ENCODE measurements around the gene FIG4.

The FIG4 gene

GRCh38 chr6:109820706-109821350, 129.7 kb downstream of the FIG4 start:
- no peak for ATAC-seq
- TF ChIP-seq TOX (CRISPR knock-in tag; IDR thresholded peaks at IDR 0.05; ENCODE audit: borderline replicate concordance) (no peak), ZNF565 (CRISPR knock-in tag; conservative IDR thresholded peaks at IDR 0.05; ENCODE audit: low read depth) (no peak), RARB (CRISPR knock-in tag; IDR thresholded peaks at IDR 0.05) (no peak), ZNF70 (CRISPR knock-in tag; IDR thresholded peaks at IDR 0.05) (no peak), GLIS3 (CRISPR knock-in tag; IDR thresholded peaks at IDR 0.05) (no peak), ZC3H10 (CRISPR knock-in tag; IDR thresholded peaks at IDR 0.05) (no peak), CREB5 (CRISPR knock-in tag; IDR thresholded peaks at IDR 0.05; ENCODE audit: low read depth) (no peak), ZFP30 (CRISPR knock-in tag; IDR thresholded peaks at IDR 0.05) (no peak), PPARA (CRISPR knock-in tag; IDR thresholded peaks at IDR 0.05; ENCODE audit: borderline replicate concordance) (no peak), OSR1 (CRISPR knock-in tag; IDR thresholded peaks at IDR 0.05) (no peak), PATZ1 (CRISPR knock-in tag; IDR thresholded peaks at IDR 0.05; ENCODE audit: borderline replicate concordance) (no peak), SNAI2 (CRISPR knock-in tag; IDR thresholded peaks at IDR 0.05) (no peak), BACH2 (CRISPR knock-in tag; IDR thresholded peaks at IDR 0.05; ENCODE audit: borderline replicate concordance) (no peak), ISL1 (CRISPR knock-in tag; IDR thresholded peaks at IDR 0.05) (no peak), ARNTL (CRISPR knock-in tag; IDR thresholded peaks at IDR 0.05; ENCODE audit: borderline replicate concordance, low read depth) (no peak), ZNF8 (CRISPR knock-in tag; IDR thresholded peaks at IDR 0.05) (no peak)

- no peak for TF ChIP-seq ARNTL (CRISPR knock-in tag; IDR thresholded peaks at IDR 0.05; ENCODE audit: borderline replicate concordance, low read depth)
- TF ChIP-seq PPARA (CRISPR knock-in tag; IDR thresholded peaks at IDR 0.05; ENCODE audit: borderline replicate concordance), result no peak
- no peak for TF ChIP-seq TCF4 (CRISPR knock-in tag; IDR thresholded peaks at IDR 0.05; ENCODE audit: borderline replicate concordance)
- no peak for TF ChIP-seq POU6F1 (CRISPR knock-in tag; IDR thresholded peaks at IDR 0.05; ENCODE audit: borderline replicate concordance, low read depth)
- TF ChIP-seq ISL1 (CRISPR knock-in tag; IDR thresholded peaks at IDR 0.05), result no peak
- TF ChIP-seq ZFP30 (CRISPR knock-in tag; IDR thresholded peaks at IDR 0.05), result no peak
- no peak for TF ChIP-seq BACH2 (CRISPR knock-in tag; IDR thresholded peaks at IDR 0.05; ENCODE audit: borderline replicate concordance)
- TF ChIP-seq OSR1 (CRISPR knock-in tag; IDR thresholded peaks at IDR 0.05), result no peak
- no peak for TF ChIP-seq ESRRG (CRISPR knock-in tag; IDR thresholded peaks at IDR 0.05)
- no peak for TF ChIP-seq ZFP3 (CRISPR knock-in tag; IDR thresholded peaks at IDR 0.05)
- TF ChIP-seq CSDC2 (CRISPR knock-in tag; IDR thresholded peaks at IDR 0.05), result no peak
- ATAC-seq, result no peak
Measured at GRCh38 chr6:109821428-109821827, 130.3 kb downstream of the FIG4 start.

GRCh38 chr6:109824105-109824504, 133.0 kb downstream of the FIG4 start:
- TF ChIP-seq TCF4 (CRISPR knock-in tag; IDR thresholded peaks at IDR 0.05; ENCODE audit: borderline replicate concordance) (no peak), ESRRG (CRISPR knock-in tag; IDR thresholded peaks at IDR 0.05) (no peak), ZNF8 (CRISPR knock-in tag; IDR thresholded peaks at IDR 0.05) (no peak), POU6F1 (CRISPR knock-in tag; IDR thresholded peaks at IDR 0.05; ENCODE audit: borderline replicate concordance, low read depth) (no peak), TSHZ2 (CRISPR knock-in tag; IDR thresholded peaks at IDR 0.05) (no peak), CSDC2 (CRISPR knock-in tag; IDR thresholded peaks at IDR 0.05) (no peak), ZFP3 (CRISPR knock-in tag; IDR thresholded peaks at IDR 0.05) (no peak), BACH2 (CRISPR knock-in tag; IDR thresholded peaks at IDR 0.05; ENCODE audit: borderline replicate concordance) (no peak), PPARA (CRISPR knock-in tag; IDR thresholded peaks at IDR 0.05; ENCODE audit: borderline replicate concordance) (no peak), ARNTL (CRISPR knock-in tag; IDR thresholded peaks at IDR 0.05; ENCODE audit: borderline replicate concordance, low read depth) (no peak), GLIS3 (CRISPR knock-in tag; IDR thresholded peaks at IDR 0.05) (no peak), TOX (CRISPR knock-in tag; IDR thresholded peaks at IDR 0.05; ENCODE audit: borderline replicate concordance) (no peak), ZNF70 (CRISPR knock-in tag; IDR thresholded peaks at IDR 0.05) (no peak), RARB (CRISPR knock-in tag; IDR thresholded peaks at IDR 0.05) (no peak), ZFP30 (CRISPR knock-in tag; IDR thresholded peaks at IDR 0.05) (no peak), PATZ1 (CRISPR knock-in tag; IDR thresholded peaks at IDR 0.05; ENCODE audit: borderline replicate concordance) (no peak), ISL1 (CRISPR knock-in tag; IDR thresholded peaks at IDR 0.05) (no peak)
- ATAC-seq, result no peak
